ENCODE measurements around the gene SLC16A12. TPM values are rescaled to one million over a fixed set of nuclear protein-coding genes. Genes with fewer than 3 reads are reported as not detected.
A peak's percentile ranks its signal among the peaks of the same experiment; 100 is the strongest.
"Not testable (repeated sequence)": the region's sequence is repeated elsewhere in the genome, so short reads cannot be mapped to it uniquely, and the experiment has no call there.

SLC16A12 gene
- total RNA-seq, 1 donor: under 0.01 TPM

DNA sequence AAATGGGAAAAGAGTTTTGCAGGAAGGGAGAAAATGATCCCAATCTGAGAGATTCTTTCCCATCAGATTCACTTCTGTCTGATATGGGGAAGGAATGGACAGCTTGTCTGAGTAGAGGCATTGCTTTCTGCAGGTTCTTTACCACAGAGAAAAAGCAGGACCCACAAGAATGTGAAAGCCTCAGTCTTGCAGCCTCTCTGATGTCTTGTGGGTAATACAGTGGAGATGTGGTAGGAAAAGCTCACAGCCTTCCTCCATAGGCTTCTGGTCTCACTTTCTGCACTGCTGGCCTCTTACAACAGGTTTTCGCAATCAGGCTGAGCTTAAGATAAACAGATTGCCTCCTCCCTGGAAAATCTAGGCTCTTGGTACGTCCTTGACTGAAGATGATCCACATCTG lies 142.4 kb downstream of the SLC16A12 start:
- no peaks in the 10 kb centered on the region for H3K36me3 ChIP-seq (ENCODE audit: insufficient read depth, low read length)
- H3K4me2 ChIP-seq (ENCODE audit: insufficient read depth, low read length): peak overlapping the region; percentile 89
- H3K27ac ChIP-seq (ENCODE audit: low read depth, low read length): peak overlapping the region; percentile 74
- H3K4me1 ChIP-seq (ENCODE audit: insufficient read depth, low read length): peaks cover 19% of the 10 kb centered on the region
- DNase-seq (ENCODE audit: insufficient read length, low spot score, missing footprints): peak; percentile 35
- TF ChIP-seq, protein P1, sequence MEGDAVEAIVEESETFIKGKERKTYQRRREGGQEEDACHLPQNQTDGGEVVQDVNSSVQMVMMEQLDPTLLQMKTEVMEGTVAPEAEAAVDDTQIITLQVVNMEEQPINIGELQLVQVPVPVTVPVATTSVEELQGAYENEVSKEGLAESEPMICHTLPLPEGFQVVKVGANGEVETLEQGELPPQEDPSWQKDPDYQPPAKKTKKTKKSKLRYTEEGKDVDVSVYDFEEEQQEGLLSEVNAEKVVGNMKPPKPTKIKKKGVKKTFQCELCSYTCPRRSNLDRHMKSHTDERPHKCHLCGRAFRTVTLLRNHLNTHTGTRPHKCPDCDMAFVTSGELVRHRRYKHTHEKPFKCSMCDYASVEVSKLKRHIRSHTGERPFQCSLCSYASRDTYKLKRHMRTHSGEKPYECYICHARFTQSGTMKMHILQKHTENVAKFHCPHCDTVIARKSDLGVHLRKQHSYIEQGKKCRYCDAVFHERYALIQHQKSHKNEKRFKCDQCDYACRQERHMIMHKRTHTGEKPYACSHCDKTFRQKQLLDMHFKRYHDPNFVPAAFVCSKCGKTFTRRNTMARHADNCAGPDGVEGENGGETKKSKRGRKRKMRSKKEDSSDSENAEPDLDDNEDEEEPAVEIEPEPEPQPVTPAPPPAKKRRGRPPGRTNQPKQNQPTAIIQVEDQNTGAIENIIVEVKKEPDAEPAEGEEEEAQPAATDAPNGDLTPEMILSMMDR (IDR thresholded peaks at IDR 0.05; ENCODE audit: extremely low read depth, low read depth, low read length): no peak
- no peaks in the 10 kb centered on the region for H3K27me3 ChIP-seq (ENCODE audit: insufficient read depth, low read length)
- peak overlapping the region; percentile 94 for H2AFZ ChIP-seq (ENCODE audit: low read length)
- no peaks in the 10 kb centered on the region for H4K20me1 ChIP-seq (ENCODE audit: insufficient read depth, low read length)
- H3K9me3 ChIP-seq (ENCODE audit: low read depth, low read length): no peaks in the 10 kb centered on the region
- peak overlapping the region; percentile 76 for H3K4me3 ChIP-seq (ENCODE audit: insufficient read depth, low read length)
- H3K79me2 ChIP-seq (ENCODE audit: insufficient read depth, low read length): peaks cover 8% of the 10 kb centered on the region

DNA sequence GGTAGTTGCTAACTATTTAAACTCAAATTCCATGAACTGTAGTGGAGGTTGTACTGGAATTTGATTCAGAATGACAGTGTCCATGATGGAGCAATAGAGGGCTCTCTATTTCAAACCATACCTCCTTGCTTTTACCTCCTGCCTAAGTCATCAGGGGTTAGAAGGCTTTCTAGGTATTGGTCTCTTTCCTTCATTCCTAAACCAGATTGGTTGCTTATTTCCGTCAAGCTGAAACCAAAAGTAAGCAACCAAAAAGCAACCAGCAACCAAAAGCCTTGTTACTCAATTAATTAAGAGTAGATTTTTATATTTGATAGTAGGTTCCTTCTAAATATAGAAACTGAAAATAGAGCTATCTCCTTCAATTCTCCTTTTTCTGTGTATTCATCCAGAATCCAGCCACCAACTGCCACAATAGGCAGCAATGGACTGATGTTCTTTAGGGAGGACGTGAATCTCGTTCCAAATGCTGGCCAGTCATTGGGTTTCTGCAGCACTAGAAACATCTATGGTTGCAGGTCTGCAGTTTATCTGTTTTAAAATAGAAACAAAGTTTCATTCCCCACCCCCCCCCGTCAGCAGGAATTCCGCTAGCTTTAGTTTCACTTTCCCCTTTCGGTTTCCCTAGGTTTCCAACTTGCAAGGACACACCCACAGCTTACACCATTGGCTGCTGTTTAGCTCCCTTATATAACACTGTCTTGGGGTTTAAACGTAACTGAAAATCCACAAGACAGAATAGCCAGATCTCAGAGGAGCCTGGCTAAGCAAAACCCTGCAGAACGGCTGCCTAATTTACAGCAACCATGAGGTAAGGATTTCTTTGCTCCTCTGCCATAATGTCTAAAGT lies 143.3 kb downstream of the SLC16A12 start, which contains the start of gene IFIT1:
TSS of gene IFIT1 (plus strand) at position 717 of the 850 bp plus-strand sequence. CDS start at position 807, 90 bp downstream.
- TF ChIP-seq, protein P1 (IDR thresholded peaks at IDR 0.05; ENCODE audit: extremely low read depth, low read depth, low read length): no peak
- Histone ChIP-seq H3K4me1 (ENCODE audit: insufficient read depth, low read length) (peaks cover 19% of the 10 kb centered on the region), H3K4me3 (ENCODE audit: insufficient read depth, low read length) (peak within 1 kb of the TSS; percentile 76), H4K20me1 (ENCODE audit: insufficient read depth, low read length) (no peaks in the 10 kb centered on the region), H3K27me3 (ENCODE audit: insufficient read depth, low read length) (no peaks in the 10 kb centered on the region), H3K9me3 (ENCODE audit: low read depth, low read length) (no peaks in the 10 kb centered on the region), H3K27ac (ENCODE audit: low read depth, low read length) (peak within 1 kb of the TSS; percentile 74), H3K79me2 (ENCODE audit: insufficient read depth, low read length) (peaks cover 8% of the 10 kb centered on the region), H2AFZ (ENCODE audit: low read length) (peak within 1 kb of the TSS; percentile 94), H3K4me2 (ENCODE audit: insufficient read depth, low read length) (peak within 1 kb of the TSS; percentile 89), H3K36me3 (ENCODE audit: insufficient read depth, low read length) (no peaks in the 10 kb centered on the region)
- peak; percentile 61 for DNase-seq (ENCODE audit: insufficient read length, low spot score, missing footprints)

DNA sequence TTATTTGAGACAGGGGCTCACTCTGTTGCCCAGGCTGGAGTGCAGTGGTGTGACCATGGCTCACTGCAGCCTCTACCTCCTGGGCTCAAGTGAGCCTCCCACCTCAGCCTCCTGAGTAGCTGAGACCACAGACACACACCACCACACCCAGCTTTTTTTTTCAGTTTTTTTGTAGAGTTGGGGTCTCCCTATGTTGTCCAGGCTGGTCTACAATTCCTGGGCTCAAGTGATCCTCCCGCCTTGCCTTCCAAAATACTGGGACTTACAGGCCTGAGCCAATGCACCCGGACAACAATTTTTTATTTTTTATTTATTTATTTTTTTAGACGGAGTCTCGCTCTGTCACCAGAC lies 144.2 kb downstream of the SLC16A12 start:
- not testable (repeated sequence) for H3K4me3 ChIP-seq (ENCODE audit: insufficient read depth, low read length)

DNA sequence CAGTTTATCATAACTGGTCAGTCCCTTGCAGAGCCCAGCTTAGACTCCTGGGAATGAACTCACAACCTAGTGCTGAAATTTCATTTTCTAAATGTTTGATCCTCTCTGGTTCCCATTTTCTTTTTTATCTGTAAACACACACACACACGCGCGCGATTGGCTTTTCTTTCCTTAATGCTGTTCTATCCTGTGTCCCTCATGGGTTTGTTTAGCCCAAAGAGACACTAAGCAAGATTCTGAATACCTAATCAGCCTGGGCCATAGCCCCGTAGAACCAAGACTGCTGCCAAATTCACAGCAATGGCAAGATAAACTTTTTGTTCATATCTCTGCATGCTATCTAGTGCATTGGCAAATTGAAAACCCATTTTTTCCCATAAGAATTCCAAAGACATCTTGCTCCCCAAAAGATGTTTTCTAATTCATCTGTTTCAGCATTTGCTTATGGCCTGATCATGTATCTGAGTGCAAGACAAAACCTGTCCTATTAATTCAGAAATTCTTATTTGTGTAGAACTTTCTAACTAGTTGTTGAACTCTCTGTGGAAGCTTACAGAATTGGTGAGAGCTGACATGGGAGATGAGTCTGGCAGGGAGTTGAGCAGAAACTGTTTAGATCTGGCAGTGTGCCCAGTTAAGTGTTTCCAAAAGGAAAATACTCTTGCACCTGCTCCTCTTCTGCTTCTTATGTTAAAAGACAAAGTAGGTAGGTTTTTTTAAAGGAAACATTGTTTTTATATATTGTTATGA lies 144.7 kb downstream of the SLC16A12 start:
- no peak overlapping the region for H3K4me3 ChIP-seq (ENCODE audit: insufficient read depth, low read length)
- no peak overlapping the region for H2AFZ ChIP-seq (ENCODE audit: low read length)
- no peaks in the 10 kb centered on the region for H4K20me1 ChIP-seq (ENCODE audit: insufficient read depth, low read length)
- no peaks in the 10 kb centered on the region for H3K36me3 ChIP-seq (ENCODE audit: insufficient read depth, low read length)
- H3K4me2 ChIP-seq (ENCODE audit: insufficient read depth, low read length): no peak overlapping the region
- peaks cover 8% of the 10 kb centered on the region for H3K79me2 ChIP-seq (ENCODE audit: insufficient read depth, low read length)
- no peak overlapping the region for H3K27ac ChIP-seq (ENCODE audit: low read depth, low read length)
- peaks cover 19% of the 10 kb centered on the region for H3K4me1 ChIP-seq (ENCODE audit: insufficient read depth, low read length)
- no peaks in the 10 kb centered on the region for H3K9me3 ChIP-seq (ENCODE audit: low read depth, low read length)
- H3K27me3 ChIP-seq (ENCODE audit: insufficient read depth, low read length): no peaks in the 10 kb centered on the region
- TF ChIP-seq, protein P1 (IDR thresholded peaks at IDR 0.05; ENCODE audit: extremely low read depth, low read depth, low read length): no peak
- DNase-seq (ENCODE audit: insufficient read length, low spot score, missing footprints): no peak

More for the DNA sequence above, 144.2 kb downstream of the SLC16A12 start:
- H3K4me2 ChIP-seq (ENCODE audit: insufficient read depth, low read length); H3K27me3 ChIP-seq (ENCODE audit: insufficient read depth, low read length); DNase-seq (ENCODE audit: insufficient read length, low spot score, missing footprints); H3K79me2 ChIP-seq (ENCODE audit: insufficient read depth, low read length); H2AFZ ChIP-seq (ENCODE audit: low read length); H3K27ac ChIP-seq (ENCODE audit: low read depth, low read length); H4K20me1 ChIP-seq (ENCODE audit: insufficient read depth, low read length); H3K36me3 ChIP-seq (ENCODE audit: insufficient read depth, low read length); H3K9me3 ChIP-seq (ENCODE audit: low read depth, low read length): not testable (repeated sequence)
- H3K4me1 ChIP-seq (ENCODE audit: insufficient read depth, low read length): peaks cover 19% of the 10 kb centered on the region

Data from osteoblast (primary cell).